H4 (cell line): ENCODE measurements around the gene HUNK. TPM values are rescaled to one million over a fixed set of nuclear protein-coding genes. Genes with fewer than 3 reads are reported as not detected.
"Not testable (repeated sequence)": the region's sequence is repeated elsewhere in the genome, so short reads cannot be mapped to it uniquely, and the experiment has no call there.

ENCODE experiments used
- DNase-seq: peaks from one replicate; pipeline ENCODE4 v3.0.0-alpha.2; 2015; ENCODE audit warnings: low spot score
- total RNA-seq: library from RNA; depleted of rRNA; stranded (reverse); fragments of >200 nt; shearing (Covaris generic); gene quantifications from 2 replicates; pipeline ENCODE4 v1.2.3, GENCODE V29; 2014

Gene HUNK
- total RNA-seq, 1 experiment from 2014 or later = 1.9 TPM

DNA sequence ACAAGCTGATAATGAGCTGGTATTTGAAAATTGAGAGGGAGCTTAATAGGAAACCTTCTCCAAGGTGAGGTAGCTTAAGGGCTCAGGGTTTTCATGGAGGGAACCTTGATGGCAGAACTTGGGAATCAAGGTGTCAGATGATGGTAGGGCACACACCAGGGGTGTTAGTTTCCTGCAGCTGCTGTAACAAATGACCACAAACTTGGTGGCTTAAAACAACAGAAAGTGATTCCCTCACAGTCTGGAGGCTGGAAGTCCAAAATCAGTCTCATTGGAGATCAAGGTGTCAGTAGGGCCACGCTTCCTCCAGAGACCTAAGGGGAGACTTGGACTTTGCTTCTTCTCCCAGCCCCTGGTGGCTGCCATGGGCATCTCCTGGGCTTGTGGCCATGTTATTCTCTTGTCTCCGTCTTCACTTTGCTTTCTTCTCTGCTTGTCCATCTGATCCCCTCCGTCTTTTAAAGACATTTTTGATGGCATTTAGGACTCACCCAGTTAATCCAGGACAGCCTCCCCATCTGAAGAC lies 45.5 kb downstream of the HUNK start:
- DNase-seq = no peak

DNA sequence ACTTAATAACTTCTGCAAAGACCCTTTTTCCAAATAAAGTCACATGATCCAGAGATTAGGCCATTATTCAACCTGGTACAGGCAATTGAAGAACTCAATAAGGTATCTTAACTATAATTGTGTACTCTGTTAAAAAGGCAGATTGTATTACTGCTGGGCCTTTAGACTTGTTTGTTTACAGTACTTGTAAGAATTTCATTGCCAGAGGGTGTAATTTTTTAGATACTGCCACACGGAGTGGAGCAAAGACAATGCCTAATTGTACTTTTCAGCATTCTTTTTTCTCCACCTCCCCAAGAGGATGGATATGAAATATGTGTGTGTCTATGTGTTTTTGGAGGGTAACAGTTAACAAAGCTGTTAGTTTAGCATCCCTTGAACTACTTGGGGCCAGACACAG lies 47.5 kb downstream of the HUNK start:
- DNase-seq = no peak

DNA sequence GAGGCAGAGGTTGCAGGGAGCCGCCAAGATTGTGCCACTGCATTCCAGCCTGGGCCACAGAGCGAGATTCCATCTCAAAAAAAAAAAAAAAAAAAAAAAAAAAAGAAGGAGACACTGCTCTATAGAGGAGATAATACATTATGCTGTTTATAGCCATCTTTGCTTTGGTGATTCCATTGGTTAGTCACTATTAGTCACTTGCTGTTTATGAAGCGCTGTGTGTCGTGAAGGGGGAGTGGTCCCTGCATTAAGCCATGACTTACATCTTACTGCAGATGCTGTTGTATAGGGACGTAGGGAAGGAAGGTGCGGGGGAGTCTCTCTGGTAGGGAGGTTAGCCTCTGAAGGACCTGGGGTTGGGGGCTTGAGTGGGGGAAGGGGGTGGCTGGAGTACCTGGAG lies 48.3 kb downstream of the HUNK start:
- DNase-seq = no peak

DNA sequence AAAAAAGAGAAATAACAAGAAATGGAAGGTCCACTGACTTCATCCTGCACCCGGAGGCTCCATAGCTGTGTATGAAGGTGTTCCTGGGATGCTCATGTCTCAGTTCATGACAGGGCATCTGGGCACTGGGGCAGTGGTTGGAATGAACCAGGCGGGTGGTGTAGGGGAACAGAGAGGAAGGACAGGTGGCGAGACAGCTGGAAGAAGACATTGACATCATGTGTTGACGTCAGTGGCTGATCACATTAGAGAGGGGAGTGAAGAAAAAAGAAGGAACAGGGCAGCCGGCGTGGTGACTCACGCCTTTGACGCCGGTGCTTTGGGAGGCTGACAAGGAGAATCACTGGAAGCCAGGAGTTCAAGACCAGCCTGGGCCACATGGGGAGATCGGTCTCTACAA lies 50.1 kb downstream of the HUNK start:
- DNase-seq = no peak

DNA sequence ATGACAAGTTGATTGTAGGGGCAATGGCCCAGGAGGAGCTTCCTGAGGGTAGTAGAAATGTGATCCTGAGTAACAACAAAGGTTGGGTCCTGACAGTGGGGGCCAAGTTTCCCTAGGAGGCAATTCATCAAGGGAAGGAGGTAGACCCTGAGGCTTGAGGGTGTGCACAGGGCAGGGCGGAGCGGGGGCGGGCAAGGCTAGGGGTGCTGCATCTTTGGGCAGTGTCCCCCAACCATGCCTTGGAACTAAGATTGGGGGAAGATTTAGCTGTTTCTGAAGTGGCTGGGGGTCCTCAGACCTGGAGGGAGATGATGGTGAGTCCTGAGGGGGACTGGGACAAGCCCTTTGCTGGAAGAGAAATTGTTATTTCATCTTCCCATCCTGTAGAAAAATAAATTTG lies 50.9 kb downstream of the HUNK start:
- no peak for DNase-seq

DNA sequence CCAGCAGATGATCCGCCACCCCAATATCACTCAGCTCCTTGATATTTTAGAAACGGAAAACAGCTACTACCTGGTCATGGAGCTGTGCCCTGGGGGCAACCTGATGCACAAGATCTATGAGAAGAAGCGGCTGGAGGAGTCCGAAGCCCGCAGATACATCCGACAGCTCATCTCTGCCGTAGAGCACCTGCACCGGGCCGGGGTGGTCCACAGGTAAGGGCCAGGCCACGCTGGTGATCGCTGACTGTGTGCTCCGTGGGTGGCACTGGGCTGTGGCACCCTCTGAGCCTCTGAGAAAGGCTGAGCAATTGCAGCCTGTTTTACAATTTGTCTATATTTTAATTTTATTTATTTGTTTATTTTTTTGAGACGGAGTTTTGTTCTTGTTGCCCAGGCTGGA lies 51.7 kb downstream of the HUNK start:
- no peak for DNase-seq

DNA sequence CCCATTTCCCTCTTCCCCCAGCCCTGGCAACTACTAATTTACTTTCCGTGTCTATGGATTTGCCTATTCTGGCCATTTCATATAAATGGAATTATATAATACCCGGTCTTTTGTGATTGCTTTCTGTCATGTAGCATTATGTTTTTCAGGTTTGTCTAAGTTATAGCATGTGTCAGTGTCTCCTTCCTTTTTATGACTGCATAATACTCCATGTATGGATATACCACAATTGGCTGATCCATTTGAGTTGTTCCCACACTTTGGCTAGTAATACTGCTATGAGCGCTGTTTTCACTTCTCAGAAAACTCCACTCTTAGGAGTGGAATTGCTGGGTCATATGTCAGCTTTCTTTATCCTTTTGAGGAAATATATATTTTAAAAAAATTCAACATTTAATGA lies 53.7 kb downstream of the HUNK start:
- DNase-seq = no peak

DNA sequence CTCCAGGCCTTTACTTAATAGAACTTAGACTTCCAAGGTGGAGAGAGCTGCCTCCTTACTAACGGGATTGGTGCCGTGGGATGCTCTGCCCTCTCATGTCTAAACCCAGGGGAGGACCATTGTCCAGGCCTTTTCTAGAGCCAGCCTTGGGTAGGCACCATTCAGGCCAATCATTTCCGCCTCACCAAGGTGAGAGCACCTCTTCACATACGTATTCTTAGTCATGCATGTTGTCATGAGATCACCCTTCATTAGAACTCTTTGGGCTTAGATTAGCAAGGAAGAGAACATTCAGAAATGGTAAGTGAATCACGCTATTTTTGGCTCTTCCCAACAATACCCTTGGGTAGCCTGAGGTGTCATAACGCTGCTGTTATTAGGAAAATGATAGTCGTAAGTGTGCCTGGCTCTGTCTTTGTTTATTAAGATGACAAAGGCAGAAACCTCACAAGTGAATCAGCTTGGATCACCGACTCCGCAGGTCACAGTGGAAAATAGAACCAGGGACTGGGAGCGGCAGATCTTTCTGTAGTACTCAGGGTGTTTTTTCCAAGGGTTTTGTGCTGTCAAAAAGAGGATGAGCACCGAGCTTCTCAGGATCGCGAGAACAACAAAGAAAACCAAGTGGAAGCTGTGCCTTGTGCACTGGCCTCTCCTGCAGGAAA lies 55.0 kb downstream of the HUNK start:
- DNase-seq = no peak

DNA sequence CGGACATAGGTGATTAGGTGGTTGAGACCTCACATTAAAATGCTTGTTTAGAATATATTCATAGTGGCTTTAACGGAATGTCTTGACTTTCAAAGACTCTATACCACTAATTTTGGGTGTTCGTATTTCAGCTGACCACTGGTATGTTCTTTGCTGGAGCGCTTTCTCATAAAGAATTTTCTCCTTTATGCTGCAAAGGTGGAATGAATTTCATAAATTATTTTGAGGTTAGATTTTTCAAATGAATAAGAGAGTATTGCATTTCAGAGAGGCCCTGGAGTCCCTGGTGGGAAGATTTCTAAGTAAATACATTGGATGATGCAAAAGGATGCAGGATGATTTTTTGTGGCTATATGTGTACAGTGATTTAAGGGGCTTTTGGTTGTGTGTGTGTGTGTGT lies 55.8 kb downstream of the HUNK start:
- DNase-seq = no peak

DNA sequence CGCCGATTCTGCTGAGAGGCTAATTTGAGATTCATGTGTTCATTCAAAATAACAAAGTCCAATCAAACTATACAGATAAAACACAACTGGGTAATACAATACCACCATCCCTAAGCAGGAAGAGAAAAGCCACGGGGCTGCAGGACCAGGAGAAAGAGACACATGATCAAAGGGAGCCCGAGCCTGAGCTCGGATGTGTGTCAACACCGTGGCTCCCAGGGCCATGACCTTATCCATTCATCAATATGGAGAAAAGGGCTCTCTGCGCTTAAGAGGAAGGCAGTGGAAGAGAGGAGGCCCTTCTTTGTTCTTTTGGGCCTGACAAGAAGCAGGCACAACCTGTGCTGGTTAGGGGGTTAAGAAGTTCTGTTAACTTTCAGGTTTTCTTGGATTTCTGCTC lies 56.7 kb downstream of the HUNK start:
- no peak for DNase-seq

DNA sequence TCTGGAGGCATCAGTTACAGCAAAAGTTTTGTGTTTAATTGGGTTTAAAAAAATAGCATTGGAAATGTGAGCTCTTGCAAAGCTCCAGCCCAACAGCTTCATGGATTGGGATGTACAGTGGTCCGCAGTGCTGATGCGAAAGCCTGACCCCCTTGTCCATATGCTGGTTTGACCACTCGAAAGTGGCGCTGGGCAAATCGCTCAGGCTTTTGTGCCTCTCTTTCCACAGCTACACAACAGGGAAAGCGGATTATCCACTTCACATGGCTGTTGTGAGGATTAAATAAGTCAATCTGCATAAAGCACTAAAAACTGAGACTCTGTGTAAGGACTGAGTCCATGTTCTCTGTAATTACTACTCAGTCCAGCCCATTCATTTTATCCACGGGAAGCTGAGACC lies 57.2 kb downstream of the HUNK start:
- DNase-seq = no peak

DNA sequence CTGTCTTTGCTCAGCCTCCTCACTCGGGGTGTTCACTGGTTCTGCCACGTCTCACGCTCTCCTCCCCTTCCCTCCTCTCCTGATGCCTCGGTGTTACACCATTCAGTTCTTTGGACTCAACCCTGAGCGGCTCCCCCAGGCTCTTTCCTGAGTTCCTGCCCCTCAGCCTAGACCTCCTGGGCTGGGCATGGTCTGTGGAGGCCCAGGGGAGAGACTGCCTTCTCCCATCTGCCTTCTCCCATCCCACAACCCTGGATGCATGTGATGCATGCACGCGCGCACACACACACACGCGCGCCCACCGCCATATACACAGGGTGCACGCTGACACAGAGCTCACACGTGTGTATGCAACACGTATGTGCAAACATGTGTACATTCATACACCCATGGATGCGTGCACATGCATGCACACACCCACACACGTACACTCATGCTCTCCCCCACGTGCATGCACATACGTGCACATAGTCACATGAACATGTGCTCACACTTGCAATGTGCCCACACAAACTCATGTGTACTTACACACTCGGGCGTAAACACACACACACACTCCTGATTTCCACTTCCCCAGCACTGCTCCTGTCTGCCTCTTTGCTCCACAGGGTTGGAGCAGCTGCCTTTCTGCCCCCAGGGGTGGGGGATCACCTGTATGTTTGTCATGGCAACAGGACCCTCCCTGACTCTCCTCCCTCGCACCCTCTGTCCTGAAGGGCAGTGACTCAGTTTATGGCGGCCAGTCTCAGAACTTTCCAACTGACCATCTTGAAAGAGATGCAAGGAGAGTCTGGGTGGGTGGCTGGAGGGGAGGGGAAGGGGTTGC lies 59.0 kb downstream of the HUNK start:
- no peak for DNase-seq

DNA sequence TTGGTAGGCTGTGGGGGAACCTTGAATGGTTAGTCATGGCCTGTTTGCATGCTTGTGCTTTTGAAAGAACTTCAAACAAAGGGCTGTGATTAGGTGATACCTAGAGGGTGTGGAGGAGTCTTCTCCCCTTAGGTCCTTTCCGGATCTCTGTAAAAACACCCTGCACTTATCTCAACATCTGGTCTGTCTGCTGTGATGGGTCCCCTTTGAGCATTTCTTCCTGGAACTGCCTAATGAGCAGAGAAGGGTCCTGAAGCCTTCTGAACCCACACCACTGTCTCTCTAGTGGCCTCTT lies 59.6 kb downstream of the HUNK start:
- no peak for DNase-seq

DNA sequence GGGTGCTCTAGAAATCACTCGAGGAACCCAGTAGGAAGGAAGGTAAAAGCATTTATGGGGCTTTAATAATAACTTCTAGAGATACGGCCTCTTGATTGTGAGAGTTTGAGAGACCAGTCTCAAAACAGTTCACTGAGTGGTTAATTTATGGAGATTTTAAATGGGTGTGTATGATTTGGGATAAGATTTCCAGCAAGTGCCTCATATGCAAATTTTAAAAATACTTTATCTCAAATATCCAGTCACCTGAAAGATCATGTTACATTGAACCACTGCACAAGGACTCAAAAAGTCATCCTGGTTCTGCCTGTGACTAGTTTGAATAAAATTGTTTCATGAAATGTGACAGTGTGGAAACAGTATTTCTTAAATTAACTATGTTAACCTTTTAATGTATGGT lies 64.5 kb downstream of the HUNK start:
- DNase-seq = no peak

DNA sequence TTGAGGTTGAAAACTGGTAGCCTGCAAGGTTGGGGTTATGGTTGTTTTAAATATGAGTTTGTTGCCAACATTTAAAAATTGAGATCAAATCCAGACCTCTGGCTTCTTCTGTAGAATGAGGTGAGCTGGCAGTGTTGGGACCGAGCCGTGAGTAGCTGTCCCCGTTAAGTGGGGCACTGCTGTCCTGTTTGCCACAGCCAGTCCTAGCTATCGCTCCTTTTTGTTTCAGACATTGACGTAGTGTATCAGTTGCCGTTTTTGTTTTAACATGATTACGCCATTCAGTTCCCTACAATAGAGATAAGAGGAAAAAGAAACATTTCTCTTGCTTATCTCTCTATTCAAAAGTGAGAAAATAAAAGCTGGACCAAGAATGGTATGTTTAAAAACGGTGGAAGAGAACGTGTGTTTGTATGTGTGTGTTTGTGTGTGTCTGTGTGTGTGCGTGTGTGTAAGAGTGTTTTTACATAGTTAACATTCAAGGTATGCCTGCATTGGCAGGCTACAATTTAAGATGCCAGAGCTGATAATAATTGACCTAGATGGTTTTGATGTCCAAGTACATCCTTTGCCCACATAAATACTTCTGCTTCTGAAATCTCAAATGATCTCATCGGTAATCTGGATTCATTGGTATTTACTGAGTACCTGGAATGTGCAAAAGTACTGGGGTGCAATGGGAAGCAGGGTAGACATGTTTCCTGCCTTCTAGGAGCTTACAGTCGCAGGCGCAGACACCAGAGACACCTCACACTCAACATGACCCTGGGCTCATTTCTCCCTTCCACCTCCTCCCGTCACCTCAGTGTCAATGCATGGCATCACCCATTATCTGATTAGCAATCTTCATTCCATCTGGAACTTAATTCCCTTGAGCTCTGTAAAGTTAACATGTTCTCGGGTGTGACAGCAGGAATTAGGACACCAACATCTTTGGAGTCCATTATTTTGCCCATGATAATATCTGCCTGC lies 65.8 kb downstream of the HUNK start:
- DNase-seq = no peak

DNA sequence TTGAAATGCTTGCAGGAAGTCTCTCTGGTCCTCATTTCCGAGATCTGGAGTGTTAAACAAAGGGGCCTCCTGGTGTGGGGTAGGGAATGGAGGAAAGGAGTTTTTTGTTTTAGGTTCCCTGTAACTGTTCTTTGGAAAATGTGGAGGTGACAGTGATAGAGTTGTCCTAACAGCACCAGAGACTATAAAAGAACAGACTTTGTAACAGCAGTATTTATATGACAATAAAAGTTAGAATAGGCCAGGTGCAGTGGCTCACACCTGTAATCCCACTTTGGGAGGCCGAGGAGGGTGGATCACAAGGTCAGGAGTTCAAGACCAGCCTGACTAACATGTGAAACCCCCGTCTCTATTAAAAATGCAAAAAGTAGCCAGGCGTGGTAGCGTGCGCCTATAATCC lies 68.9 kb downstream of the HUNK start:
- DNase-seq = no peak

DNA sequence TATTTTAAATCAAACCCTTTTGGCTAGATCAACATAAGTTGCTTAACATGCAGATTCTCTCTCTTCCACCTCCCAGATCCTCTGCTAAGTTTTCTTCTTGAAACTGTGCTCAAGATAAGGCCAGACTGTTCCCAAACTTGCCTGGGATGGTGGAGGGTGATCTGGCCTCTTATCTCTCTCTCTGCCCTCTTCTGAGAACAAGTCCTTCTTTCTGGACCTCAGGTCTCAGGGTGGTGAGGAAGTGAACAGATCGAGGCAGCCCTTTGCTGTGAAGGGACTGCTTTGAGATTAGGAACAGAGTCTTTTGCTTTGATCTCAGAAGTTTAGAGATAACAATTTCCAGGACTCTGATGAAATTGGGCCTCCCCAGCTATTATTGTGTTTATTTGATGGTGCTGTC lies 70.7 kb downstream of the HUNK start:
- DNase-seq = no peak

DNA sequence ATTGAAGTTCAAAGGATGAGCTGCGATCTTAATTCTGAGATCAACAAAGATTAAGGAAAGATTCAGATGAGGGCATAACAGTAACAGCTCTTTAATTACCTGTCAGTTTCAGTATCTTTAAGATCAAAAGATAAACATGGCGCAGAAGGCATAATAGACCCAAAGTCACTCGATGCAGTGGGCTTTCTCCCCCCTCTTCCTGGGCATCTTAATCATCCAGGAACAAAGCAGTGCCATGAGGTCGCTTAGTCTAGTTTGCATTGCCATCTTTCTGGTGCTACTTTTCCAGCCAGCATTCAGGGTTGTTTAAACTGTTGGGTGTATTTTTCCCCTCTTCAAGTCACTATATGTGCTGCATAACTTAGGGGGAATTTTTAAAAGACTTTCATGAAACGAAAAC lies 72.3 kb downstream of the HUNK start:
- no peak for DNase-seq

DNA sequence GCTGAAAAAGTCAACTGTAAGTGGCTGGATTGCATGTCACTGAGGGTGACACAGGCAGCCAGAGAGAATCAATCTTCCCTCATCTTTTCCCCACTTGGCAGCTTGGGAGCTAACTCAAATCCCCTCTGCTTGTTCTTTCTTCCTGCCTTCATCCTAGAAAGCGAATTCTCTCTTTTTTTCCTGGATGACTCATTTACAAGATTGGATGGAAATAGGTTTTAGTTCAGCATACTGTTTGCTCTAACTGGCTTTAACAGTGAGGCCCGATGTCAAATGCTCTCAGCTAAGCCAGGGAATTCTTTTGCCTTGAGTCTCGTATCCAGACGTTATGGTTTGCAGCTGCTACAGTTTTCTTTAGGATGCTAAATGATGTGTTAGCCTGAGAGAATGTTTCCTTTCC lies 72.7 kb downstream of the HUNK start:
- no peak for DNase-seq

DNA sequence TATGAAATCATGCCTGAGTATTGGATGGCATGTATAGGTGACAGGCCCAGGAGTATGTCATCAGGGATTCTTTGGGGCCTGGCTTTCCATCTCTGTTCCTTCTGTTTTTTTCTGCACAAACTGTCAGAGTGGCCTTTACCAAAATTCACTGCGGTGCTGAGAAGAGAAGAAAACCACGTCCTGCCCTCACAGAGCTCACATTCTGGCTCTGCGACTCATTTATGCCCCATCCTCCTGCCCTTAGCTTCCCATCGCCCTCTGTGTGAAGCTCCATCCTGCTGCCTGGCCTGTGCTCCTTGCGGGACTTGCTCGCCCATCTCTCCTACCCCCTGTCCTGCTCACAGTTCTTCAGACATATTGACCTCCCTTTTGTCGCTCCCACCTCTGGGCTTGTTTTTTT lies 73.4 kb downstream of the HUNK start:
- no peak for DNase-seq

DNA sequence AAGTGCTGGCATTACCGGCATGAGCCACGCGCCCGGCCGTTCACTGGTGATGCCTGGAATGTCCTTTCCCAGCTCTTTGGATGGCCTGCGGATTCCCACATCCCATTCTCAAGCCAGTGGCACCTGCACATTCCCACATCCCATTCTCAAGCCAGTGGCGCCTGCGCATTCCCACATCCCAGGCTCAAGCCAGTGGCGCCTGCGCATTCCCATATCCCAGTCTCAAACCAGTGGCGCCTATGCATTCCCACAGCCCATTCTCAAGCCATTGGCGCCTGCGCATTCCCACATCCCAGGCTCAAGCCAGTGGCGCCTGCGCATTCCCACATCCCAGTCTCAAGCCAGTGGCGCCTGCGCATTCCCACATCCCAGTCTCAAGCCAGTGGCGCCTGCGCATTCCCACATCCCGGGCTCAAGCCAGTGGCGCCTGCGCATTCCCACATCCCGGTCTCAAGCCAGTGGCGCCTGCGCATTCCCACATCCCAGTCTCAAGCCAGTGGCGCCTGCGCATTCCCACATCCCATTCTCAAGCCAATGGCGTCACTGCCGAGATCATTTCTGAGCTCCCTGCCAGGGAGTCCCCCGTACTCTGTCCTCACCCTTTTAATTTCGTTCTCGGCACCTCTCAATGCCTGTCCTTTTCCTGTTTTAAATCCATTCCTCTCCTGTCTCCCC lies 74.2 kb downstream of the HUNK start:
- not testable (repeated sequence) for DNase-seq

DNA sequence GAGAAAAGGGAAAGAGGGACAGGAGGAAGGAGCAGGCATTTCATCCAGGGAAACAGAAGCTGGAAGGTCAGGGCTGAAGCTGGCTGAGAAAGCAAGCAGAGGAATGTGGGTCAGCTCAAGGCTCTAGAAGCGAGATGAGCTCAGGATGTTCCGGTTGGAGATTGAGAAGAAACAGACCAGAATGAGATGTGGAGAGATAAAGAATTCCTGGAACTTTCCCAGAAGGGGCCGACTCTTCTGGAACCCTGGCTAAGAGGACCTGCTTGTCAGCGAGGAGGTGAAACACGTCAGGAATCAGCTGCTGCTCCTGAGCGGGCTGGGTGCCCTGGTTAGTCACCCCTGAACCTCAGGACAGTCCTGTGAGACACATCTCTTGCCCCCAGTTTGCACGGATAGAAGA lies 75.9 kb downstream of the HUNK start:
- no peak for DNase-seq
